ENCODE results near the gene TMUB2. TPM values are rescaled to one million over a fixed set of nuclear protein-coding genes. Genes with fewer than 3 reads are reported as not detected.
"Not testable (repeated sequence)": the region's sequence is repeated elsewhere in the genome, so short reads cannot be mapped to it uniquely, and the experiment has no call there.

Gene TMUB2
- total RNA-seq (10 to 100 TPM; 16.3 to 28.3 (median 19.6) TPM), polyA plus RNA-seq (10 to 100 TPM; 27.8 to 37.2 TPM)
- long read RNA-seq, donor 1, partial matches to known transcripts = 5 of 32 reads
- long read RNA-seq, donor 1, other reads (novel, unspliced or antisense) = 18 of 32 reads
- long read RNA-seq, donor 2, partial matches to known transcripts = 14 of 32 reads
- long read RNA-seq, donor 2, other reads (novel, unspliced or antisense) = 15 of 32 reads
- long read RNA-seq, donor 3, transcript TMUB2-201 (3 exons, 2,418 nt) = major isoform, 17 of 135 reads
- long read RNA-seq, donor 3, transcript TMUB2-205 (2 exons, 1,598 nt) = minor isoform, 5 of 135 reads
- long read RNA-seq, donor 3, transcript TMUB2-202 (3 exons, 1,921 nt) = minor isoform, 6 of 135 reads
- long read RNA-seq, donor 3, partial matches to known transcripts = 81 of 135 reads
- long read RNA-seq, donor 3, other reads (novel, unspliced or antisense) = 22 of 135 reads

GRCh38 chr17:44186307-44187130 is at the start of gene TMUB2:
TSS of gene TMUB2 (plus strand) at chr17:44186972. CDS start at chr17:44187709, 737 bp downstream.
- intact Hi-C loops (cut with DNase I) = loop anchor here in 2 of 10 donors (1.0 to 2.0 kb wide), 2 partner anchors 13 to 32 kb away; partner anchors contain the start of genes ATXN7L3 (in 1 of the 2) and UBTF (in 1 of the 2)
- H3K4me3 ChIP-seq = peak within 1 kb of the TSS; percentile 78 to 95 (median 88)
- peaks cover 0 to 56% (median 21%) of the 10 kb centered on the region in 9 donors for H3K36me3 ChIP-seq
- WGBS, 2 donors = 0 to 1% methylated on average over 50 of the region's 50 CpGs
- peaks cover 11 to 42% (median 27%) of the 10 kb centered on the region in 9 donors for H3K4me1 ChIP-seq
- no peaks in the 10 kb centered on the region for H3K9me3 ChIP-seq
- H3K27ac ChIP-seq = peak within 1 kb of the TSS; percentile 87 to 99 (median 96)
- TF ChIP-seq CTCF (IDR thresholded peaks at IDR 0.05) = no peak
- DNase-seq (peak; percentile 99), ATAC-seq (peak; percentile 95 to 99 (median 97))
- no peaks in the 10 kb centered on the region for H3K27me3 ChIP-seq

GRCh38 chr17:44137891-44138709 is 48.7 kb upstream of the TMUB2 start:
- no peaks in the 10 kb centered on the region for H3K9me3 ChIP-seq
- DNase-seq = peak; percentile 69 to 70
- H3K27me3 ChIP-seq = peaks cover 0 to 8% (median 0%) of the 10 kb centered on the region in 7 donors
- WGBS, 2 donors = 11 to 16% methylated on average over 20 of the region's 20 CpGs
- no peaks in the 10 kb centered on the region for H3K36me3 ChIP-seq
- TF ChIP-seq CTCF (IDR thresholded peaks at IDR 0.05) = no peak
- peaks cover 0 to 30% (median 11%) of the 10 kb centered on the region in 9 donors for H3K4me1 ChIP-seq
- intact Hi-C loops (cut with DNase I) = loop anchor here in 3 of 10 donors (10.0 kb wide), 1 partner anchor 193 kb away; the partner anchor contains the start of gene PPY (in 3 of the 3)
- peak overlapping the region in 2 of 10 donors; percentile 29 to 49 for H3K27ac ChIP-seq
- ATAC-seq = peak; percentile 41 to 91 (median 76)
- peak overlapping the region in 2 of 10 donors; percentile 0 to 5 for H3K4me3 ChIP-seq

- ATAC-seq, H3K9me3 ChIP-seq, H3K27me3 ChIP-seq, H3K36me3 ChIP-seq, DNase-seq, H3K4me3 ChIP-seq: not testable (repeated sequence)
- 90 to 91% methylated on average over 8 of the region's 8 CpGs for WGBS, 2 donors
- peaks cover 0 to 55% (median 21%) of the 10 kb centered on the region in 9 donors for H3K4me1 ChIP-seq
- intact Hi-C loops (cut with DNase I) = loop anchor here in 4 of 10 donors (2.0 to 5.0 kb wide), 4 partner anchors 21 to 203 kb away; partner anchors contain the start of genes ATXN7L3 (in 1 of the 4), GRN (in 1 of the 4) and HDAC5 (in 1 of the 4)
- peak overlapping the region in 1 of 10 donors; percentile 76 for H3K27ac ChIP-seq
Observed at GRCh38 chr17:44143921-44144320, 42.9 kb upstream of the TMUB2 start.
